GM23338 (cell line): ENCODE measurements around the gene WWC1.

Experiments
- CREB1 ChIP-seq: fragments of 250-450 bp; sonication (Bioruptor Pico); IDR thresholded peaks from 2 replicates; pipeline ENCODE4 v1.5.0; 2020; ENCODE audit warnings: low read depth, mild to moderate bottlenecking, moderate library complexity
- CTCF ChIP-seq, 2 experiments: fragments of 200-600 bp in 1 of 2; sonication (generic) in 1 of 2; conservative IDR thresholded peaks; 2 replicates each; pipeline versions ENCODE4 v1.5.1 to v1.6.1; 2016 to 2017; ENCODE audit warnings: antibody characterized with exemption in 2 of 2, low read depth in 2 of 2, mild to moderate bottlenecking in 2 of 2, moderate library complexity in 1 of 2
- EZH2 ChIP-seq: fragments of 200-600 bp; sonication (generic); IDR thresholded peaks from one replicate; pipeline ENCODE4 v1.8.0; 2017; ENCODE audit warnings: antibody characterized with exemption, mild to moderate bottlenecking, low read depth; ENCODE audit not compliant: unreplicated experiment
- EZH2phosphoT487 ChIP-seq: fragments of 200-600 bp; sonication (generic); IDR thresholded peaks from one replicate; pipeline ENCODE4 v1.8.1; 2018; ENCODE audit warnings: antibody characterized with exemption; ENCODE audit not compliant: unreplicated experiment
- JUNB ChIP-seq: IDR thresholded peaks from one replicate; pipeline ENCODE4 v1.6.1; 2016; ENCODE audit warnings: antibody characterized with exemption; ENCODE audit not compliant: unreplicated experiment
- NANOG ChIP-seq: IDR thresholded peaks from 2 replicates; pipeline ENCODE4 v1.6.1; 2016; ENCODE audit warnings: antibody characterized with exemption, borderline replicate concordance
- POLR2AphosphoS5 ChIP-seq: IDR thresholded peaks from 2 replicates; pipeline ENCODE4 v1.6.1; 2016; ENCODE audit warnings: antibody characterized with exemption, low read depth
- REST ChIP-seq: IDR thresholded peaks from one replicate; pipeline ENCODE4 v1.6.1; 2018; ENCODE audit warnings: antibody characterized with exemption; ENCODE audit not compliant: unreplicated experiment
- STAT1 ChIP-seq: IDR thresholded peaks from one replicate; pipeline ENCODE4 v1.6.1; 2016; ENCODE audit warnings: antibody characterized with exemption; ENCODE audit not compliant: unreplicated experiment
- ZNF114 ChIP-seq: fragments of 250-450 bp; sonication (Bioruptor Pico); IDR thresholded peaks from 2 replicates; pipeline ENCODE4 v1.5.0; 2020; ENCODE audit warnings: mild to moderate bottlenecking, moderate library complexity
- ZNF462 ChIP-seq: fragments of 250-450 bp; sonication (Bioruptor Pico); IDR thresholded peaks from 2 replicates; pipeline ENCODE4 v1.5.0; 2020; ENCODE audit warnings: mild to moderate bottlenecking, moderate library complexity

- TF ChIP-seq CTCF (conservative IDR thresholded peaks at IDR 0.05; ENCODE audit: low read depth in 2 of 2) (no peak), STAT1 (no peak), POLR2AphosphoS5 (no peak), JUNB (no peak), REST (no peak), ZNF462 (CRISPR knock-in tag) (no peak), CREB1 (CRISPR knock-in tag) (no peak), NANOG (no peak), EZH2phosphoT487 (no peak), EZH2 (no peak), ZNF114 (no peak)
These were observed 211.3 kb downstream of the WWC1 start for GRCh38 chr5:168502563-168503237.
